HepG2 (cell line): Measurements from ENCODE around the gene IER5L. TPM values are rescaled to one million over a fixed set of nuclear protein-coding genes. Genes with fewer than 3 reads are reported as not detected.

ENCODE experiments used
- CEBPG ChIP-seq: IDR thresholded peaks from 2 replicates; pipeline ENCODE4 v1.6.1; 2016
- CHCHD3 ChIP-seq: sonication (generic); formaldehyde crosslinking; IDR thresholded peaks from 2 replicates; pipeline ENCODE4 v1.8.0; 2022; ENCODE audit warnings: mild to moderate bottlenecking, missing genetic modification reagents, moderate library complexity
- JUN ChIP-seq: sonication (generic); formaldehyde crosslinking; IDR thresholded peaks from 2 replicates; pipeline ENCODE4 v1.4.0; 2020; ENCODE audit warnings: mild to moderate bottlenecking, missing genetic modification reagents
- KLF11 ChIP-seq: IDR thresholded peaks from 2 replicates; pipeline ENCODE4 v1.6.1; 2016; ENCODE audit warnings: missing compliant biosample characterization
- NFAT5 ChIP-seq: sonication (generic); formaldehyde crosslinking; IDR thresholded peaks from 2 replicates; pipeline ENCODE4 v1.4.0; 2020; ENCODE audit warnings: missing genetic modification reagents
- PREB ChIP-seq: sonication (generic); formaldehyde crosslinking; IDR thresholded peaks from 2 replicates; pipeline ENCODE4 v1.4.0; 2020; ENCODE audit warnings: missing genetic modification reagents
- RFX5 ChIP-seq: IDR thresholded peaks from 2 replicates; pipeline ENCODE4 v1.6.1; 2011; ENCODE audit warnings: low read depth, low read length, improper control_type of control experiment
- SP2 ChIP-seq: sonication (generic); formaldehyde crosslinking; IDR thresholded peaks from 2 replicates; pipeline ENCODE4 v1.5.1; 2020; ENCODE audit warnings: mild to moderate bottlenecking, missing genetic modification reagents
- ZBTB8A ChIP-seq: sonication (generic); formaldehyde crosslinking; IDR thresholded peaks from 2 replicates; pipeline ENCODE4 v1.4.0; 2020; ENCODE audit warnings: mild to moderate bottlenecking, low read depth, missing genetic modification reagents, borderline replicate concordance
- ZNF160 ChIP-seq: sonication (generic); formaldehyde crosslinking; IDR thresholded peaks from 2 replicates; pipeline ENCODE4 v1.8.0; 2022; ENCODE audit warnings: mild to moderate bottlenecking, inconsistent platforms, missing genetic modification reagents
- ZNF263 ChIP-seq: sonication (generic); formaldehyde crosslinking; IDR thresholded peaks from 2 replicates; pipeline ENCODE4 v1.4.0; 2020; ENCODE audit warnings: missing genetic modification reagents
- ZNF598 ChIP-seq: sonication (generic); formaldehyde crosslinking; IDR thresholded peaks from 2 replicates; pipeline ENCODE4 v1.5.1; 2020; ENCODE audit warnings: mild to moderate bottlenecking, missing genetic modification reagents, borderline replicate concordance
- ZNF782 ChIP-seq: sonication (generic); formaldehyde crosslinking; IDR thresholded peaks from 2 replicates; pipeline ENCODE4 v1.4.0; 2020; ENCODE audit warnings: missing genetic modification reagents, mild to moderate bottlenecking, borderline replicate concordance
- polyA plus RNA-seq, 8 experiments: library from polyadenylated mRNA; depleted of rRNA in 3 of 8; stranded (reverse) in 7 of 8; unstranded in 1 of 8; fragments of >200 nt; fragmentation: Illumina TruSeq in 4 of 8; extraction: Trizol in 4 of 8; gene quantifications; 2 replicates each; pipeline versions ENCODE4 v1.2.1 to v1.2.3, GENCODE V29; 2011 to 2016; ENCODE audit warnings: low read depth in 4 of 8, missing spikeins in 1 of 8, mixed read lengths in 1 of 8; ENCODE audit not compliant: insufficient read depth in 1 of 8
- total RNA-seq, 5 experiments: library from RNA; depleted of rRNA; stranded (reverse); fragments of >200 nt; fragmentation: Illumina TruSeq; extraction: Trizol; gene quantifications; 2 replicates each; pipeline ENCODE4 v1.2.3, GENCODE V29; 2016; ENCODE audit warnings: low read depth in 1 of 5
- TF ChIP-seq, protein P1 (sequence below): sonication (generic); formaldehyde crosslinking; IDR thresholded peaks from 2 replicates; pipeline ENCODE4 v1.5.0; 2020; ENCODE audit warnings: mild to moderate bottlenecking, missing genetic modification reagents, moderate library complexity
- TF ChIP-seq, protein P2 (sequence below): sonication (generic); formaldehyde crosslinking; IDR thresholded peaks from 2 replicates; pipeline ENCODE4 v1.9.0; 2021; ENCODE audit warnings: missing genetic modification reagents, borderline replicate concordance
- TF ChIP-seq, protein P3 (sequence below): sonication (generic); formaldehyde crosslinking; IDR thresholded peaks from 2 replicates; pipeline ENCODE4 v1.5.0; 2020; ENCODE audit warnings: mild to moderate bottlenecking, low read depth, missing genetic modification reagents, borderline replicate concordance
- TF ChIP-seq, protein P4 (sequence below): sonication (generic); formaldehyde crosslinking; IDR thresholded peaks from 2 replicates; pipeline ENCODE4 v1.8.1; 2023; ENCODE audit warnings: mild to moderate bottlenecking, missing genetic modification reagents, borderline replicate concordance

The IER5L gene
- total and polyA plus RNA-seq, 2 of the 13 experiments (the other 11 are each of a cell fraction or from before 2014, with no cell fraction given) = 1.8 to 3.3 TPM

DNA sequence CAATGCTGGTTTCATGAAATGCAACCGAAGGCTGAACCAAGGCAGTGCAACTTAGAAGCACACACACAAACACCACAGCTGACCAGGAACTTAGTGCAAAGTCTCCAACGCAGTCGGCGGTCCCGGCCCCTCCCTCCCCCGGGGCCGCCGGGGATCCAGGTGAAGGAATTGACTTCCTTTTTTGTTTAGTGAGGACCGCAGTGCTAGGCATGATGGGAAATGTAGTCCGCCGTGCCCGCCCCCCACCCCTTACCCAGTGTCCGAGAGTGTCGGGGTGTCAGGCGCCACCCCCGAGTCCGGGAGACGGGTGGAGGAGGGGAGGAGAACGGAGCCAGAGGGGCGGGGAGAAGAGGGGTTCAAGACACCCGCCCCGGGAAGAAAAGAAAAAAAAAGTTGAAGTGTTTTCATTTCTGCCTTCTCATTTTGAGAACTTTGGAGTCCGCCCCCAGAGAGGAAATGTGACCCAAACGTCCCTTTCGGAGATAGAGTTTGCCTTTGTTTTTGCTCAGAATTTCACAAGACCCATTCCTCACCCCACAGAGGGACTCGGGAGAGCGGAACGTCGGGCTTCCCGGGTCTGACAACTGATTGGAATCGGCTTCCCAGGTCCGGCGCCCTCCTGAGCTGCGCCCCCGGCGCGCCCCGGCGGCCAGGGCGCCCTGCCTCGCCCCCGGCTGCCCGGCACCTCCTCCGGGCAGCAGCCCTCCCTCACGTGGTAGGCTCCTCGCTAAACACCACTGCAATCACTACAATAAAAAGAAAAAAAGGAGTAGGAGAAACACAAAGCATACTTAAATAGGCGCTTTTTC is 2.0 kb downstream of the IER5L start (continued):
- TF ChIP-seq, protein P1, sequence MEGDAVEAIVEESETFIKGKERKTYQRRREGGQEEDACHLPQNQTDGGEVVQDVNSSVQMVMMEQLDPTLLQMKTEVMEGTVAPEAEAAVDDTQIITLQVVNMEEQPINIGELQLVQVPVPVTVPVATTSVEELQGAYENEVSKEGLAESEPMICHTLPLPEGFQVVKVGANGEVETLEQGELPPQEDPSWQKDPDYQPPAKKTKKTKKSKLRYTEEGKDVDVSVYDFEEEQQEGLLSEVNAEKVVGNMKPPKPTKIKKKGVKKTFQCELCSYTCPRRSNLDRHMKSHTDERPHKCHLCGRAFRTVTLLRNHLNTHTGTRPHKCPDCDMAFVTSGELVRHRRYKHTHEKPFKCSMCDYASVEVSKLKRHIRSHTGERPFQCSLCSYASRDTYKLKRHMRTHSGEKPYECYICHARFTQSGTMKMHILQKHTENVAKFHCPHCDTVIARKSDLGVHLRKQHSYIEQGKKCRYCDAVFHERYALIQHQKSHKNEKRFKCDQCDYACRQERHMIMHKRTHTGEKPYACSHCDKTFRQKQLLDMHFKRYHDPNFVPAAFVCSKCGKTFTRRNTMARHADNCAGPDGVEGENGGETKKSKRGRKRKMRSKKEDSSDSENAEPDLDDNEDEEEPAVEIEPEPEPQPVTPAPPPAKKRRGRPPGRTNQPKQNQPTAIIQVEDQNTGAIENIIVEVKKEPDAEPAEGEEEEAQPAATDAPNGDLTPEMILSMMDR (CRISPR knock-in tag) = no peak
- TF ChIP-seq PREB (CRISPR knock-in tag) (no peak), JUN (no peak), NFAT5 (CRISPR knock-in tag) (no peak), CEBPG (CRISPR knock-in tag) (peak; percentile 31; the same call in 1 of the 2 replicates), RFX5 (no peak), SP2 (CRISPR knock-in tag) (no peak), ZNF782 (CRISPR knock-in tag) (no peak), KLF11 (CRISPR knock-in tag) (no peak), CHCHD3 (CRISPR knock-in tag) (no peak), ZNF160 (0 out of 2 replicates have a peak, but pooled peaks have one; percentile 17), ZNF263 (CRISPR knock-in tag) (0 out of 2 replicates have a peak, but pooled peaks have one; percentile 44), ZBTB8A (CRISPR knock-in tag) (no peak), ZNF598 (no peak)
- TF ChIP-seq, protein P2, sequence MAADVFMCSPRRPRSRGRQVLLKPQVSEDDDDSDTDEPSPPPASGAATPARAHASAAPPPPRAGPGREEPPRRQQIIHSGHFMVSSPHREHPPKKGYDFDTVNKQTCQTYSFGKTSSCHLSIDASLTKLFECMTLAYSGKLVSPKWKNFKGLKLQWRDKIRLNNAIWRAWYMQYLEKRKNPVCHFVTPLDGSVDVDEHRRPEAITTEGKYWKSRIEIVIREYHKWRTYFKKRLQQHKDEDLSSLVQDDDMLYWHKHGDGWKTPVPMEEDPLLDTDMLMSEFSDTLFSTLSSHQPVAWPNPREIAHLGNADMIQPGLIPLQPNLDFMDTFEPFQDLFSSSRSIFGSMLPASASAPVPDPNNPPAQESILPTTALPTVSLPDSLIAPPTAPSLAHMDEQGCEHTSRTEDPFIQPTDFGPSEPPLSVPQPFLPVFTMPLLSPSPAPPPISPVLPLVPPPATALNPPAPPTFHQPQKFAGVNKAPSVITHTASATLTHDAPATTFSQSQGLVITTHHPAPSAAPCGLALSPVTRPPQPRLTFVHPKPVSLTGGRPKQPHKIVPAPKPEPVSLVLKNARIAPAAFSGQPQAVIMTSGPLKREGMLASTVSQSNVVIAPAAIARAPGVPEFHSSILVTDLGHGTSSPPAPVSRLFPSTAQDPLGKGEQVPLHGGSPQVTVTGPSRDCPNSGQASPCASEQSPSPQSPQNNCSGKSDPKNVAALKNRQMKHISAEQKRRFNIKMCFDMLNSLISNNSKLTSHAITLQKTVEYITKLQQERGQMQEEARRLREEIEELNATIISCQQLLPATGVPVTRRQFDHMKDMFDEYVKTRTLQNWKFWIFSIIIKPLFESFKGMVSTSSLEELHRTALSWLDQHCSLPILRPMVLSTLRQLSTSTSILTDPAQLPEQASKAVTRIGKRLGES (CRISPR knock-in tag) = no peak
- TF ChIP-seq, protein P3, sequence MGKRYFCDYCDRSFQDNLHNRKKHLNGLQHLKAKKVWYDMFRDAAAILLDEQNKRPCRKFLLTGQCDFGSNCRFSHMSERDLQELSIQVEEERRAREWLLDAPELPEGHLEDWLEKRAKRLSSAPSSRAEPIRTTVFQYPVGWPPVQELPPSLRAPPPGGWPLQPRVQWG (CRISPR knock-in tag) = no peak
- TF ChIP-seq, protein P4, sequence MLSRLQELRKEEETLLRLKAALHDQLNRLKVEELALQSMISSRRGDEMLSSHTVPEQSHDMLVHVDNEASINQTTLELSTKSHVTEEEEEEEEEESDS (CRISPR knock-in tag) = 0 out of 2 replicates have a peak, but pooled peaks have one; percentile 12
